ENCODE measurements around the gene SOX6. TPM values are rescaled to one million over a fixed set of nuclear protein-coding genes. Genes with fewer than 3 reads are reported as not detected.
"Not testable (repeated sequence)": the region's sequence is repeated elsewhere in the genome, so short reads cannot be mapped to it uniquely, and the experiment has no call there.

SOX6 gene
- total RNA-seq, 3 donors from 2014 or later: 2.0 to 8.0 (median 7.9) TPM

GRCh38 chr11:16149476-16149875 lies 206.9 kb downstream of the SOX6 start:
- H3K9me3 ChIP-seq: no peaks in the 10 kb centered on the region
- no peak overlapping the region for H3K4me3 ChIP-seq
- intact Hi-C loops (cut with DNase I; ENCODE audit: low total_unique reads): no loop called here
- DNase-seq (ENCODE audit: low spot score in 2 of 2): no peak
- H3K27me3 ChIP-seq: no peaks in the 10 kb centered on the region
- TF ChIP-seq POLR2A (IDR thresholded peaks at IDR 0.05): no peak
- TF ChIP-seq, protein P1, sequence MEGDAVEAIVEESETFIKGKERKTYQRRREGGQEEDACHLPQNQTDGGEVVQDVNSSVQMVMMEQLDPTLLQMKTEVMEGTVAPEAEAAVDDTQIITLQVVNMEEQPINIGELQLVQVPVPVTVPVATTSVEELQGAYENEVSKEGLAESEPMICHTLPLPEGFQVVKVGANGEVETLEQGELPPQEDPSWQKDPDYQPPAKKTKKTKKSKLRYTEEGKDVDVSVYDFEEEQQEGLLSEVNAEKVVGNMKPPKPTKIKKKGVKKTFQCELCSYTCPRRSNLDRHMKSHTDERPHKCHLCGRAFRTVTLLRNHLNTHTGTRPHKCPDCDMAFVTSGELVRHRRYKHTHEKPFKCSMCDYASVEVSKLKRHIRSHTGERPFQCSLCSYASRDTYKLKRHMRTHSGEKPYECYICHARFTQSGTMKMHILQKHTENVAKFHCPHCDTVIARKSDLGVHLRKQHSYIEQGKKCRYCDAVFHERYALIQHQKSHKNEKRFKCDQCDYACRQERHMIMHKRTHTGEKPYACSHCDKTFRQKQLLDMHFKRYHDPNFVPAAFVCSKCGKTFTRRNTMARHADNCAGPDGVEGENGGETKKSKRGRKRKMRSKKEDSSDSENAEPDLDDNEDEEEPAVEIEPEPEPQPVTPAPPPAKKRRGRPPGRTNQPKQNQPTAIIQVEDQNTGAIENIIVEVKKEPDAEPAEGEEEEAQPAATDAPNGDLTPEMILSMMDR (IDR thresholded peaks at IDR 0.05): no peak
- no peak for TF ChIP-seq POLR2AphosphoS5 (IDR thresholded peaks at IDR 0.05)
- H3K27ac ChIP-seq: no peak overlapping the region
- no peaks in the 10 kb centered on the region for H3K36me3 ChIP-seq
- H3K4me1 ChIP-seq: no peaks in the 10 kb centered on the region

GRCh38 chr11:16148301-16148931 lies 207.9 kb downstream of the SOX6 start:
- intact Hi-C loops (cut with DNase I; ENCODE audit: low total_unique reads): no loop called here
- Histone ChIP-seq H3K27me3 (no peaks in the 10 kb centered on the region), H3K36me3 (no peaks in the 10 kb centered on the region), H3K27ac (no peak overlapping the region), H3K4me3 (no peak overlapping the region), H3K9me3 (no peaks in the 10 kb centered on the region), H3K4me1 (no peaks in the 10 kb centered on the region)
- TF ChIP-seq, protein P1 (IDR thresholded peaks at IDR 0.05): no peak
- TF ChIP-seq POLR2AphosphoS5 (IDR thresholded peaks at IDR 0.05): no peak
- TF ChIP-seq POLR2A (IDR thresholded peaks at IDR 0.05): no peak
- DNase-seq (ENCODE audit: low spot score in 2 of 2): no peak

DNA sequence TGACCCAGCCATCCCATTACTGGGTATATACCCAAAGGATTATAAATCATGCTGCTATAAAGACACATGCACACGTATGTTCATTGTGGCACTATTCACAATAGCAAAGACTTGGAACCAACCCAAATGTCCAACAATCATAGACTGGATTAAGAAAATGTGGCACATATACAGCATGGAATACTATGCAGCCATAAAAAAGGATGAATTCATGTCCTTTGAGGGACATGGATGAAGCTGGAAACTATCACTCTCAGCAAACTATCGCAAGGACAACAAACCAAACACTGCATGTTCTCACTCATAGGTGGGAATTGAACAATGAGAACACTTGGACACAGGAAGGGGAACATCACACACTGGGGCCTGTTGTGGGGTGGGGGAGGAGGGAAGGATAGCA lies 209.4 kb downstream of the SOX6 start:
- intact Hi-C loops (cut with DNase I; ENCODE audit: low total_unique reads); H3K36me3 ChIP-seq; H3K27ac ChIP-seq; DNase-seq (ENCODE audit: low spot score in 2 of 2); H3K9me3 ChIP-seq; H3K4me3 ChIP-seq; H3K27me3 ChIP-seq; H3K4me1 ChIP-seq: not testable (repeated sequence)

GRCh38 chr11:16141614-16142013 lies 214.7 kb downstream of the SOX6 start:
- H3K9me3 ChIP-seq; H3K27me3 ChIP-seq; intact Hi-C loops (cut with DNase I; ENCODE audit: low total_unique reads); H3K4me1 ChIP-seq; H3K27ac ChIP-seq; H3K36me3 ChIP-seq; DNase-seq (ENCODE audit: low spot score in 2 of 2); H3K4me3 ChIP-seq: not testable (repeated sequence)

DNA sequence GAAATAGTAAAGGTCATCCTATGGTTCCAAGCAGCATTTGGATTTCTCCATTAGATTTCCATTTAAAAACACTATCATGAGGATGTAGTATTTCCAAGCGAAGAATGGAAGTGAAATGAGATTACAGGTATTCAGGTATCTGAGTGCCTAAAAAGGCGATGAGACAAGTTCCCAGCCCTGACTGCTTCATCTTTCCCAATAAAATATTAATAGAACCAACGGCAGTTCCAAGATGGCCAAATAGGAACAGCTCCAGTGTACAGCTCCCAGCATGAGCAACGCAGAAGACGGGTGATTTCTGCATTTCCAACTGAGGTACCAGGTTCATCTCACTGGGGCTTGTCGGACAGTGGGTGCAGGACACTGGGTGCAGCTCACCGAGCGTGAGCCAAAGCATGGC lies 215.2 kb downstream of the SOX6 start:
- H3K4me1 ChIP-seq; H3K36me3 ChIP-seq; H3K9me3 ChIP-seq; DNase-seq (ENCODE audit: low spot score in 2 of 2); H3K27me3 ChIP-seq; H3K4me3 ChIP-seq; H3K27ac ChIP-seq; intact Hi-C loops (cut with DNase I; ENCODE audit: low total_unique reads): not testable (repeated sequence)

DNA sequence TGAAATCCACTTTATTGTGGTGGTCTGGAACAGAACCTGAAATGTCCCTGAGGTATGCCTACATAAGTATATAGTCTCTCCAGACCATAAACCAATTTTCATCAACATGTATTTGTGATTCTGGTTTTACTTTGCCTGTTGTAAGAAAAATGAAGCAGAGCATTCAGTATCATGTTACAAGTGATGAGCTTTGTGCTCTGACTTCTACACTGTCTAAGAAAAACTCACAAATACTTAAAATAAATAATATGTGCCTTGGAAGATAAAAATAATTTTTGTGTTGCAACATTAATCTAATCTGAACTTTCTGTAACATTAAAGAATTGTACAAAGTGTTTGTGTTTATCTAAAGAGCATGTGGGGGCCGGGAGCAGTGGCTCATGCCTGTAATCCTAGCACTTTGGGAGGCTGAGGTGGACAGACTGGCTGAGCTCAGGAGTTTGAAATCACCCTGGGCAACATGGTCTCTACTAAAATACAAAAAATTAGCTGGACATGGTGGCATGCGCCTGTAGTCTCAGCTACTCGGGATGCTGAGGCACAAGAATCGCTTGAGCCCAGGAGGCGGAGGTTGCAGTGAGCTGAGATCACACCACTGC lies 219.5 kb downstream of the SOX6 start:
- Histone ChIP-seq H3K27me3 (no peaks in the 10 kb centered on the region), H3K27ac (no peak overlapping the region), H3K9me3 (peaks cover 0 to 16% of the 10 kb centered on the region in 2 donors), H3K36me3 (no peaks in the 10 kb centered on the region), H3K4me1 (no peaks in the 10 kb centered on the region), H3K4me3 (no peak overlapping the region)
- TF ChIP-seq, protein P1 (IDR thresholded peaks at IDR 0.05): no peak
- TF ChIP-seq POLR2A (IDR thresholded peaks at IDR 0.05) (no peak), POLR2AphosphoS5 (IDR thresholded peaks at IDR 0.05) (no peak)
- intact Hi-C loops (cut with DNase I; ENCODE audit: low total_unique reads): no loop called here
- DNase-seq (ENCODE audit: low spot score in 2 of 2): no peak
